ENCODE measurements around the gene ARSJ.

Gene ARSJ

GRCh38 chr4:113998531-113998930 lies 19.1 kb upstream of the ARSJ start:
- TF ChIP-seq, protein P1, sequence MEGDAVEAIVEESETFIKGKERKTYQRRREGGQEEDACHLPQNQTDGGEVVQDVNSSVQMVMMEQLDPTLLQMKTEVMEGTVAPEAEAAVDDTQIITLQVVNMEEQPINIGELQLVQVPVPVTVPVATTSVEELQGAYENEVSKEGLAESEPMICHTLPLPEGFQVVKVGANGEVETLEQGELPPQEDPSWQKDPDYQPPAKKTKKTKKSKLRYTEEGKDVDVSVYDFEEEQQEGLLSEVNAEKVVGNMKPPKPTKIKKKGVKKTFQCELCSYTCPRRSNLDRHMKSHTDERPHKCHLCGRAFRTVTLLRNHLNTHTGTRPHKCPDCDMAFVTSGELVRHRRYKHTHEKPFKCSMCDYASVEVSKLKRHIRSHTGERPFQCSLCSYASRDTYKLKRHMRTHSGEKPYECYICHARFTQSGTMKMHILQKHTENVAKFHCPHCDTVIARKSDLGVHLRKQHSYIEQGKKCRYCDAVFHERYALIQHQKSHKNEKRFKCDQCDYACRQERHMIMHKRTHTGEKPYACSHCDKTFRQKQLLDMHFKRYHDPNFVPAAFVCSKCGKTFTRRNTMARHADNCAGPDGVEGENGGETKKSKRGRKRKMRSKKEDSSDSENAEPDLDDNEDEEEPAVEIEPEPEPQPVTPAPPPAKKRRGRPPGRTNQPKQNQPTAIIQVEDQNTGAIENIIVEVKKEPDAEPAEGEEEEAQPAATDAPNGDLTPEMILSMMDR (IDR thresholded peaks at IDR 0.05; ENCODE audit: insufficient read depth, missing control alignments): no peak
- no peak for DNase-seq (ENCODE audit: insufficient read length, low spot score)
- FAIRE-seq: no peak

- FAIRE-seq (no peak), DNase-seq (ENCODE audit: insufficient read length, low spot score) (no peak)
- TF ChIP-seq, protein P1 (IDR thresholded peaks at IDR 0.05; ENCODE audit: insufficient read depth, missing control alignments): no peak
Observed at GRCh38 chr4:113998079-113998478, 18.6 kb upstream of the ARSJ start.

GRCh38 chr4:113997206-113997605 lies 17.8 kb upstream of the ARSJ start:
- FAIRE-seq (no peak), DNase-seq (ENCODE audit: insufficient read length, low spot score) (no peak)
- TF ChIP-seq, protein P1 (IDR thresholded peaks at IDR 0.05; ENCODE audit: insufficient read depth, missing control alignments): no peak

- no peak for FAIRE-seq
- TF ChIP-seq, protein P1 (IDR thresholded peaks at IDR 0.05; ENCODE audit: insufficient read depth, missing control alignments): no peak
Observed at GRCh38 chr4:113996599-113997177, 17.2 kb upstream of the ARSJ start.

DNA sequence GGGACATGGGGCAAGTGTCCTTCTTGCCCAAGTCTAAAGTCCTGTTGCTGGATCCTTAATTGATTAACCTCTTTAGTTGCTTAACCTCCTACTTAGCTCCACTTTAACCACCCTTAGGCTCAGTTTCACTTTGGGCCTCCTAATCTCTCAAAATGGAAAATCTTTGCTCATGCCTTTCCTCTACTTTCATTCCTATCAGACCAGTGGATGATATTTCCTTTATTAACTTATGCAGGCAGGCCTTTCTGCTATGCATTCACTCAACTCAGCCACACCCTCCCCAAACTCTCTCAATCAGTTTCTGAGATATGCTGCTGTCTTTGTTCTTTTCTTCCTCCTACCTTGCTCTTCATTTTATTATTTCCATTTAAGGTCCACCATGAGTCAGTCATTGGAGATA lies 14.4 kb upstream of the ARSJ start:
- FAIRE-seq: no peak
- TF ChIP-seq, protein P1 (IDR thresholded peaks at IDR 0.05; ENCODE audit: insufficient read depth, missing control alignments): no peak
- no peak for DNase-seq (ENCODE audit: insufficient read length, low spot score)

More at GRCh38 chr4:113996599-113997177, 17.2 kb upstream of the ARSJ start:
- no peak for DNase-seq (ENCODE audit: insufficient read length, low spot score)

GRCh38 chr4:113990886-113991285 lies 11.4 kb upstream of the ARSJ start:
- TF ChIP-seq, protein P1 (IDR thresholded peaks at IDR 0.05; ENCODE audit: insufficient read depth, missing control alignments): no peak
- FAIRE-seq (no peak), DNase-seq (ENCODE audit: insufficient read length, low spot score) (no peak)

GRCh38 chr4:113987382-113987941 lies 8.0 kb upstream of the ARSJ start:
- no peak for FAIRE-seq
- DNase-seq (ENCODE audit: insufficient read length, low spot score): no peak
- TF ChIP-seq, protein P1 (IDR thresholded peaks at IDR 0.05; ENCODE audit: insufficient read depth, missing control alignments): no peak
